ENCODE measurements around the gene CRYBA1. TPM values are rescaled to one million over a fixed set of nuclear protein-coding genes. Genes with fewer than 3 reads are reported as not detected.

Gene CRYBA1
- total RNA-seq, 1 experiment from 2014 or later = not detected

GRCh38 chr17:29240968-29241963, 5.4 kb upstream of the CRYBA1 start:
- CTCF ChIA-PET = interaction anchor here (0.6 to 2.1 kb wide), 8 partner anchors 10 to 805 kb away, joined by 3 to 9 read pairs (median 5); partner anchors contain the start of gene MYO18A
- ATAC-seq = peak; percentile 93
- TF ChIP-seq SP1 (IDR thresholded peaks at IDR 0.05; ENCODE audit: low read depth) (peak; percentile 85), POLR2A (IDR thresholded peaks at IDR 0.05; ENCODE audit: borderline replicate concordance, extremely low read depth, insufficient read depth, insufficient read length) (no peak), MAX (IDR thresholded peaks at IDR 0.05) (no peak), ZFX (IDR thresholded peaks at IDR 0.05) (no peak), POLR2AphosphoS5 (IDR thresholded peaks at IDR 0.05; ENCODE audit: low read depth, low read length) (peak; percentile 42), YY1 (IDR thresholded peaks at IDR 0.05; ENCODE audit: extremely low read depth, insufficient replicate concordance, low read depth, low read length) (no peak), FOSL1 (IDR thresholded peaks at IDR 0.05; ENCODE audit: low read depth) (peak; percentile 89), CEBPB (IDR thresholded peaks at IDR 0.05; ENCODE audit: low read depth) (peak; percentile 98), RAD21 (IDR thresholded peaks at IDR 0.05; ENCODE audit: low read depth) (peak; percentile 33; the same call in 1 of the 2 replicates), SRF (IDR thresholded peaks at IDR 0.05; ENCODE audit: low read depth) (0 out of 2 replicates have a peak, but pooled peaks have one; percentile 6), EZH2 (IDR thresholded peaks at IDR 0.05) (no peak), CTCF (IDR thresholded peaks at IDR 0.05 in 2 of 3, conservative IDR thresholded peaks at IDR 0.05 in 1 of 3; ENCODE audit: borderline replicate concordance in 1 of 3, insufficient read depth in 1 of 3, low read depth in 2 of 3, low read length in 2 of 3) (peak in 1 of 3 experiments; percentile 23; a peak in 1 of 6 replicates), CBX3 (IDR thresholded peaks at IDR 0.05; ENCODE audit: low read depth) (0 out of 2 replicates have a peak, but pooled peaks have one; percentile 17), EGR1 (IDR thresholded peaks at IDR 0.05; ENCODE audit: low read depth) (no peak), JUND (IDR thresholded peaks at IDR 0.05) (peak; percentile 83), TCF7L2 (IDR thresholded peaks at IDR 0.05; ENCODE audit: borderline replicate concordance, extremely low read depth, insufficient read depth, insufficient read length) (no peak), ELF1 (IDR thresholded peaks at IDR 0.05; ENCODE audit: borderline replicate concordance, low read depth) (no peak), ATF3 (IDR thresholded peaks at IDR 0.05) (no peak), EZH2phosphoT487 (IDR thresholded peaks at IDR 0.05; ENCODE audit: borderline replicate concordance) (no peak), REST (IDR thresholded peaks at IDR 0.05; ENCODE audit: low read depth) (no peak), SIN3A (IDR thresholded peaks at IDR 0.05; ENCODE audit: low read depth) (no peak)

More at GRCh38 chr17:29240968-29241963, 5.4 kb upstream of the CRYBA1 start:
- Histone ChIP-seq H3K9ac (ENCODE audit: low read length) (peak overlapping the region; percentile 43; the same call in 1 of the 2 replicates), H3K4me3 (replicated peaks in 1 of 2; ENCODE audit: low read depth in 1 of 2, low read length in 2 of 2) (peak overlapping the region in 1 of 2 experiments; percentile 10; a peak in 1 of 4 replicates), H3K9me3 (ENCODE audit: control insufficient read depth in 1 of 2, insufficient read depth in 1 of 2, low read depth in 1 of 2, low read length in 2 of 2) (no peaks in the 10 kb centered on the region), H3K79me2 (ENCODE audit: insufficient read depth, low read length) (peaks cover 74% of the 10 kb centered on the region), H4K20me1 (ENCODE audit: insufficient read depth) (peaks cover 7% of the 10 kb centered on the region; the same call in 1 of the 2 replicates), H3K27ac (ENCODE audit: low read depth, low read length) (peak overlapping the region; percentile 72), H3K27me3 (ENCODE audit: insufficient read depth, low read length) (no peaks in the 10 kb centered on the region), H3K36me3 (ENCODE audit: control insufficient read depth in 1 of 2, insufficient read depth in 2 of 2, low read length in 2 of 2) (peaks cover 0 to 15% of the 10 kb centered on the region in 2 experiments; a peak in 3 of 4 replicates), H3K4me1 (ENCODE audit: control insufficient read depth in 1 of 2, insufficient read depth in 2 of 2, low read length in 2 of 2) (peaks cover 21 to 43% of the 10 kb centered on the region in 2 experiments), H3K4me2 (ENCODE audit: low read length) (peak overlapping the region; percentile 68), H2AFZ (ENCODE audit: low read depth, low read length, poor library complexity, severe bottlenecking) (no peak overlapping the region), H3K9me2 (ENCODE audit: insufficient read depth) (no peaks in the 10 kb centered on the region)
- ChIA-PET RAD21 (ENCODE audit: low non-redundant PET in 1 of 2, low total read pairs in 2 of 2, uncharacterized antibody in 2 of 2, unreplicated experiment in 2 of 2) (no interaction called here), POLR2A (interaction anchor here (1.1 to 1.9 kb wide), 3 partner anchors 9 to 91 kb away, joined by 4 to 6 read pairs (median 5); partner anchors contain the start of gene NUFIP2)
- BruUV-seq (replicated peaks) = no TSS peak
- intact Hi-C loops (cut with micrococcal nuclease) = no loop called here
- peak; percentile 74 for DNase-seq (ENCODE audit: low read depth, low spot score)
